Measurements from ENCODE around the gene GPR160.
"Not testable (repeated sequence)": the region's sequence is repeated elsewhere in the genome, so short reads cannot be mapped to it uniquely, and the experiment has no call there.

GPR160 gene, protein sequence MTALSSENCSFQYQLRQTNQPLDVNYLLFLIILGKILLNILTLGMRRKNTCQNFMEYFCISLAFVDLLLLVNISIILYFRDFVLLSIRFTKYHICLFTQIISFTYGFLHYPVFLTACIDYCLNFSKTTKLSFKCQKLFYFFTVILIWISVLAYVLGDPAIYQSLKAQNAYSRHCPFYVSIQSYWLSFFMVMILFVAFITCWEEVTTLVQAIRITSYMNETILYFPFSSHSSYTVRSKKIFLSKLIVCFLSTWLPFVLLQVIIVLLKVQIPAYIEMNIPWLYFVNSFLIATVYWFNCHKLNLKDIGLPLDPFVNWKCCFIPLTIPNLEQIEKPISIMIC
- total RNA-seq, result 3.3 to 5.7 (median 4.4) reads per million in 4 experiments

DNA sequence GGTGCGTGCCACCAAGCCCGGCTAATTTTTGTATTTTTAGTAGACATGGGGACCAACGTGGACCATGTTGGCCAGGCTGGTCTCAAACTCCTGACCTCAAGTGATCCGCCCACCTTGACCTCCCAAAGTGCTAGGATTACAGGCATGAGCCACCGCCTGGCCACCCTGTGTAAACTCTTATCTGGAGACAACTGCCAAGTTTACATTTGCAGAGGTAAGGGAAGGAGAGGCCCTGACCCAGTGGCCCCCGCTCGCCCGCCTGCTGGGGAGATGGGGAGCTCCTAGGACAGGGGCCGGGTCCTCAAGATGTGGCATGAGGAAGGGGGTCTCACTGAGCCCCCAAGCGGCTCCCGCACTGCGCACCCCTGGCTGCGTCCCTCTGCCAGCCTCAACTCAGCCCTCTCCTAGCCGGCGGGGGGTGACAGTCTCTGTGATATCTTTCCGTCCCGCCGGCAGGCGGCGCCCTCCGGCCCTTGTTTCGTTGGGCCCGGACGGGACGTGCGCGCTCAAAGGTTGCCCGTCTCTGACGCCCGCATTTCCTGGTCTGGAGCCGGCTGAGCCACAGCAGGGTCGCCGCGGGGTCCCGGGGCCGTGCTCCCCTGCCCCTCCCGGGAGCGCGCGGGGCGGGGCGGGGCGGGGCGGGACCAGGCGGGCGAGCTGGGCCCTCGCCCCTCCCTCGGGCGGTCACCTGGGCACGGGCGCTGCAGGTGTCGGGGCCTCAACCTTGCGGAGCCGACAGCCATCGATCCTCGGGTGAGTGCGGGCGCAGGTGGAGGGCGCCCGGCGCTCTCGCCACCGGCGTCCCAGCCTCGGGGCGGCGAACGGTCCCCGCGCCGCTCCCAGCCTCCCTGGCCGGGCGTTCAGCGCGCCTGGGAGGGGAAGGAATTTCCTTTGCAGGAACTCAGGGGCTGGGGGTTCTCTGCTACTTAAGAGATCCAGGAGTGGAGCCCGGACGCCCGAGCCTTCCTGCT is at the start of gene GPR160:
TSS of gene GPR160 (plus strand) at position 533 of the 971 bp plus-strand sequence. CDS start 45,978 bp downstream, outside the sequence.
- peak; percentile 62 for DNase-seq

DNA sequence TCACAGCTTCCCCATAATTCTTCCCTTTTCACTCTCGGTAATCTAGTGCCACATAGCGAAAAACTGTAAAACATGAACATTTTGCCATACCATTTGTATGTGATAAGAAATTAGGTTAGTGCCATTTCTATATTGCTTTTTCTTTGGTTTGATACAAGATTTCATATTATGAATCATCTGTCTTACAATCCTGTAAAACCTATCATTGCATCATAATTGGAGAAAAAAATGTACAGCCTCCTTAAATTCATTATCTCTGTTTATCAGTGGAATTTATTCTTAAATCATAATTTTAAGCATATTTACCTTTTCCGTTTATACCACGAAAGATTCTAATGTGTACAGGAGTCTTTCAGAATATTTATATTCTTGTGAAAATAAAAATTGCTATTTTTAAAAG is 47.4 kb upstream of the GPR160 start:
- no peak for DNase-seq

DNA sequence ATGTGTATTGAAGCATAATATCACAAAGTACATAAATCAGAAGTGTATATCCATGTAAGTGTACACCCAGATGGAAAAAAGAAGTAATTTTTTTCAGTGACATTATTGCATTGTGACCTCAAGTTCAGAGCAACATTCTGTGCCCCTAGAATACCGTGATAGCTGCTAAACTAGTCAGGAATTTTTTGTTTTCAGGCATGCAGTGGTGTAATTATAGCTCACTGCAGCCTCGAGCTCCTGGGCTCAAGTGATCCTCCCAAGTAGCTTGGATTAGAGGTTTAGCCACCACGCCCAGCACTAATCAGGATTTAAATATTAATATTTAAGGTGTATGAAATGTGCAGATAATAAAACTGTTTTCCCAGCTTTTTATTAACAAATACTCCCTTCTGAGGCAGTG is 45.6 kb upstream of the GPR160 start:
- DNase-seq, result no peak

DNA sequence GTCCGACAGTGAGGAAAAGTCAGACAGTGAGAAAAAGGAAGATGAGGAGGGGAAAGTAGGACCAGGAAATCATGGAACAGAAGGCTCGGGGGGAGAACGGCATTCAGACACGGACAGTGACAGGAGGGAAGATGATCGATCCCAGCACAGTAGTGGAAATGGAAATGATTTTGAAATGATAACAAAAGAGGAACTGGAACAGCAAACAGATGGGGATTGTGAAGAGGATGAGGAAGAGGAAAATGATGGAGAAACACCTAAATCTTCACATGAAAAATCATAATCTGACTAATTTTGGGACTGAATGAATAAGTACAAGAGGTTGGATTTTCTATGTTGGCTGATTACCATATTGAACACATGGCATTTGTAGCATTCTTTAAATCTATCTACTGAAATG is 45.0 kb upstream of the GPR160 start:
- DNase-seq, result no peak

DNA sequence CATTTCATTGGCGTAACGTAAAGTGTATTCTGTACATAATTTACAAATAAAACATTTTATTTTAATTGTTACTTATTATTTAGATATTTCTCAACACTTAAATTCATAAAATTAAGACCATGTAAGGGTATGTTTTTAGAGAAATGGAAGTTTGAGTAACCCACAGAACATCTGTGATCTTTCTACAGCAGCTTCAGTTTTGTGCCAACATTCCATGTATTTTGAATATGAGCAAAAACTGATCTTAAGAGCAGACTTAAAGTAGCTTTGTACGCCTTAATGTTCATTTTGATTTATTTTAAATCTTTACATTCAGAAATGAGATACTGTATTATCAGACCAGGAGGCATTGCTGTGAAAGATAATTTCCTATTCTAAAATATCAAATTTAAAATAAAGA is 44.0 kb upstream of the GPR160 start:
- DNase-seq, result no peak

DNA sequence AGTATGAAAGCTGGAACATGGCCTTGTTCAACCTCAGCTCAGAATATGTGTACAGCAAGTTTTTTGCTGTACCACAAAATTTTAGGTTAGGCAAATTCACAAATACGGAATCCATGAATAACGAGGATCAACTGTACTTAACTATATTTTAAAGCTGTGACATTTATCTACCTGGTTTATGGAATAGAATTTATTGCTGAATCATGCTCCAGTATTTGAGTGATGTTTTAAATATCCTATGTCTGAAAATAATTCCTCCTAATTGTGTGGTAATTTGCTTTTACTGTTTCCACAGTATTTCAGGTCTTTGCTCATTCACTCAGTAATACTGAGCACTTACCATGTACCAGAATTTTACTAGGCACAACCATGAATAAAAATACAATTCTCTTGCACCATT is 41.7 kb upstream of the GPR160 start:
- no peak for DNase-seq

DNA sequence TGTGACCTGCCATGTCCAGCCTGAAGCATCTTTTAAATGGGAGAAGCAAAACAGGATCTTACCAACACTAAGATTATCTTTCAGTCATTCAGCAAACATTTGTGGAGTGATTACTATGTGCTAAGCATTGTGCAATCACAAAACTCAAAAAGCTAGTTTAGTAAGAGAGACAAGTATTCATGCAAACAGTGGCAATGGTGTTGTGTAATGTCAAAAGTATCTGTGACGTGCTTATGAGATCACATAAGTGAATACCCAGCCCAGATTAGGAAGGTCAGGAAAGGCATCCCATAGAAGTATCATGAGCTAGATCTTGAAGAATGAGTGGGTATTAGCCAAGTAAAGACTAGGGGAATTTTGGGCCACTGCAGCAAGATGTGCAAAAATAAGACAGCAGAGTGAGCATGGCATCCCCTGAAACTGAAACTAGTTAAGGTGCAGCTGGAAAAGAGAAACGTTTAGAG is 39.1 kb upstream of the GPR160 start:
- DNase-seq, result no peak

DNA sequence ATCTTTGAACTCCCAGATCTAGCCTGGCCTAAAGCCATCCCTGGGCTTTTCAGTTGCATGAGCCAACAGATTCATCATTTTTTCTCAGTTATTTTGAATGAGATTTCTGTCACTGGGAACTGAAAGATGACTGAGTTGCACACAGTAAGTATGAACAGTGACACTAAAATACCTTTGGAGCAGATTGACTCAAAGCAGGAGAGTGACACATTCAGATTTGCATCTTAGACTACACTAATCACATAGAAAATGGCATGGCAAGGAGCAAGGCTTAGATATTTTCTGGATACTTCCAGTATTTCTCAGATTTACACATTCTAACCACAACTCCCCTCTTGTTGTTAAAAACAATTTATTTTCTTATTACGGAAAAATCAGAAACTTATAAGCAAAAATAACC is 38.4 kb upstream of the GPR160 start:
- no peak for DNase-seq

DNA sequence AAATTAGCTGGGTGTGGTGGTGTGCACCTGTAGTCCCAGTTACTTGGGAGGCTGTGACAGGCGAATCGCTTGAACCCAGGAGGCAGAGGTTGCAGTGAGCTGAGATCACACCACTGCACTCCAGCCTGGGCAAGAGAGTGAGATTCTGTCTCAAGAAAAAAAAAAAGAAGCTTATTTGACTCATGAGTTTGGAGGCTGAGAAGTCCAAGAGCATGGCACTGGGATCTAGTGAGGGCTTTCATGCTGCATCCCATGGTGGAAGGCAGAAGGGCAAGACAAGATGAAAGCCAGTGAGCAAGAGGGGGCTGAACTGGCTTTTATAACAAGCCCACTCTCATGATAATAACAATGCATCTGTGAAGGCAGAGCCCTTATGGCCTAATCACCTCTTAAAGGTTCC is 37.7 kb upstream of the GPR160 start:
- no peak for DNase-seq

DNA sequence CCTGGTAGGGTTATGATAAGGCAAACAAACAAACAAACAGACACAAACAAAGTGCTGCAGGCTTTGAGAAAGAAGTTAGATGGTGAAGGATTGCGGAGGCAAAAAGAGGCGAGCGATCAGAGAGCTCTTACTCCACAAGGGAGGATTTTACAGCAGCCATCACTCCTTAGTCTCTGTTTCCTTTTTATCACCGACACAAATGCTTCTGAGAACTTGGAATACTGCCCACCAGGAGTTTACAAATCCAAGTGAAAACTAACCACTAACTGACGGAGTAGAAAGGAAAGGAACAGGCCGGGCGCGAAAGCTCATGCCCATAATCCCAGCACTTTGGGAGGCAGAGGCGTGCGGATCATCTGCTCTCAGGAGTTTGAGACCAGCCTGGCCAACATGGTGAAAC is 35.6 kb upstream of the GPR160 start:
- DNase-seq, result no peak

DNA sequence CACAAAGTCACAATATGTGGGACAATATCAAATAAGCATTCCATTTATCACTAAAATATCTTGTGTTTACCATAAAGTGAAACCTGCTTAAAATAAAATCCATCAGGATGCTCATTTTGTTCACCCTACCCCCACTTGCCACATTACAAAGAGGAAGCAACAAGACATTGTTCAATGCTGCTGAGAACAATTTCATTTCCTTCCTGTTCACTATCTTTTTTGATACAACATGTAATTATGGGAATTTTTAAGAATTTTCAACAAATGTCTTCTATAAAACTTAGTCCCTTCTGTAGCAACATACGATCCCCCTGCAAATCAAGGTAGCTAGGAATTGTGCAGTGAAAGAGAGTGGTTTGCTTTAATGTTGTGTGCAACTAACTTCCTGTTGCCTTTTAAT is 34.9 kb upstream of the GPR160 start:
- no peak for DNase-seq

DNA sequence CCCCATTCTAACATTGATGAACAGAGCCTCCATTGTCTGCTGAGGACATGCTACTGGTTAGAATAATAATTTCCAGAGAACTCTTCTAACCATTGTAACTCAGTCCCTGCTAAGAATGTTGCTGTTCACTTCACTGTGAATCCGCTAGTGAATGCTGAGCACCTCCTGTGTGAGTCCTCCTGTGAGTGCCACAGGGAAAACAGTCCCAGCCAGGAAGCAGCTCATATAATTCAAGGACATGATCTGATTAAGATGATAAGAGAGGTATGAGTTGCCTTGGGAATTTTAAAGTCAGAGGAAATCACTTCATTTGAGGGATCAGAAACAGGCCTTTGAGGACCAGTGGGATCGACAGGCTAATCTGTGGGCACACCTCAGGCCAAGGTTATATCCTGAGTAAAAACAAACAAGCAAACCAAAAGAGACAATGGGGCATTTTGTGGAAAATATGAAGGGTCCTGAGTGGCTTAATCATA is 33.9 kb upstream of the GPR160 start:
- DNase-seq, result no peak

DNA sequence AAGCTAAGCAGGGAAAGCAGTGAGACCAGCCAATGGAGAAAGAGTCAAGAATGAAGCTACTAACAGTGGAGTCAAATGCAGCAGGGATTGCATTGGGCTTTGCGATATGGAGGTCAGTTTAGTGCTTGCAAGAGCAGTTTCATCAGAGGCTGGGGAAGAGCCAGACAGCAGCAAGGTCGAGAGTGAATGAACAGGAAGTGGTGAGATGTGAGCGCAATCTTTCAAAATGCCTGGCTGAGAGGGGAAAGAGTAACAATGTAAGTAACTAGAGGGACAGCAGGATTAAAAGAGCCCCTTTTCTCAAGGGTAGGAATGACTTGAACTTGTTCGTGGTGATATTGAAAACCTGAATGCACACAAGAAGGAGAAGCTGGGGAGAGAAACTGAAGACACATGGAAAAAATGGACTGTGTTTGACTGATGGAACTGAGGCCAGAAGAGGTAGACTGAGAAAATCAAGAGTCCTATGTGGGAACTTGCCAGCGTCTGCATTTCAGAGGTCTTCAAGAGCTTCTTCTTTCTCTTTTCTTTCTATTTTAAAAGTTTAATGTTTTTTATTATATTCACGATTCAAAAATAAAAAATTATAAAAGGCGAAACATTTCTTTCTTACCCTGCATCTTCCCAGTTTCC is 30.6 kb upstream of the GPR160 start:
- DNase-seq, result no peak

DNA sequence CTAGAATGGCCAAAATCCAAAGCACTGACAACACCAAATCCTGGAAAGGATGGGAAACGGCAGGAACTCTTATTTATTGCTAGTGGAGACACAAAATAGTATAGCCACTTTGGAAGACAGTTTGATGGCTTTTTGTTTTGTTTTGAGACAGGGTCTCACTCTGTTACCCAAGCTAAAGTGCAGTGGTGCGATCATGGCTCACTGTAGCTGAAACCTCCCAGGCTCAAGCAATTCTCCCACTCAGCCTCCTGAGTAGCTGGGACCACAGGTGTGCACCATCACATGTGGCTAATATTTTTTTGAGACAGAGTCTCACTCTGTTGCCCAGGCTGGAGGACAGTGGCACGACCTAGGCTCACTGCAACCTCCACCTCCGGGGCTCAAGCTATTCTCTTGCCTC is 27.3 kb upstream of the GPR160 start:
- DNase-seq, result no peak

DNA sequence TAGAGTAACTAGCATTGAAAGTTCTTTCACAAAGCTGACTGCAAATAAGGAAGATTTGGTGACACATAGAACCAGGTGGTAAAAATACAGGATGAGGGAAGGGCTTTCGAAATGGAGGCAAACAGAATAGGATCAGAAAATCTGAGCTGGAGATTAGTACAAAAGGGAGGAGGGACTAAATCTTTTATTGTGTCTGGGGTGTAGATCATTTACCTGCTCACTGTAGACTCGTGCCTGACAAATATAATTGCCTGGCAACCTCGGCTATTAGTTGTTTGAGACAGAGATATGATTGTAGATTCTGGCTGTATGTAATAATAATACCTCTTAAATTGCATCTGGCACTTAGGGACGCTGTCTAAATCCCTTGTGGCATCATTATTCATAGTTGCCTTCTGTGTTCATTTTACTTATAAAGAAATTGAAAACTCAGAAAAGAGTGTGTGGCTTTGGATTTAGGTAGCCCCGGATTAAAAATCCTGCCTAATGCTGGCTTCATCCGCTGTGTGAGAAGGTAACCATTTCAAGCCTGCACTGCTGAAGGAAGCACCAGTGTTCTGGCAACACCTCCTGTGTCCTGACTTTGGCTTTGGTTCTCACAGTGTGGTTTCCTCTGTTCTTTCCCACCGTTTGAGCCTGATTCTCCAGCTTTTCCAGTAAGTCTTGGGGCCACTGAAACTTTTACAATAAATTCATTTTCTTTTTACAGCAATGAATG is 25.0 kb upstream of the GPR160 start:
- DNase-seq, result no peak

DNA sequence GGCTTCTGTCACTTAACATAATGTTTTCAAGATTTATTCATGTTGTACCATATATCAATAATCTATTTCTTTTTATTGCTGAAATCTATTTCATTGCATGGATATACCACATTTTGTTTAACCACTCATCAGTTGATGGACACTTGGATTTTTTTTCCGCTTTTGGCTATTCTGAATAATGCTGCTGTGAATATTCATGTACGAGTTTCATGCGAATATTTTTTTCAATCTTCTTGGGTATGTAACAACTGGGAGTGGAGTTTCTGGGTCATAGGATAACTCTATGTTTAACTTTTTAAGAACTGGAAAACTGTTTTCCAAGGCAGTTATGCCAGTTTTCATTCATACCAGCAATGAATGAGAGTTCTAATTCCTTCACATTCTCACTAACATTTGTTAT is 21.7 kb upstream of the GPR160 start:
- DNase-seq, result no peak

DNA sequence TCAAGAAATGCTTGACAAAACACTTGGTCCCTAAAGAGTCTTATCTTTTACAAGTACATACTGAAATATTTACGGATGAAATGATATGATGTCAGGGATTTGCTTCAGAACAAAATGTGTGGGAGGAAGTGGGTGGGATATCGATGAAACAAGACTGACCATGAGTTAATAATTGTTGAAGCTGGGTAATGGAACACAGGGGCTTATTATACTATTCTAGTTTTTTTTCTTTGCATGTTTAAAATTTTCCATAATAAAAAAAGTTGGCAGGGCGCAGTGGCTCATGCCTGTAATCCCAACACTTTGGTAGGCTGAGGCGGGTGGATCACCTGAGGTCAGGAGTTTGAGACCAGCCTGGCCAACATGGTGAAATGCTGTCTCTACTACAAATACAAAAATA is 18.5 kb upstream of the GPR160 start:
- not testable (repeated sequence) for DNase-seq

DNA sequence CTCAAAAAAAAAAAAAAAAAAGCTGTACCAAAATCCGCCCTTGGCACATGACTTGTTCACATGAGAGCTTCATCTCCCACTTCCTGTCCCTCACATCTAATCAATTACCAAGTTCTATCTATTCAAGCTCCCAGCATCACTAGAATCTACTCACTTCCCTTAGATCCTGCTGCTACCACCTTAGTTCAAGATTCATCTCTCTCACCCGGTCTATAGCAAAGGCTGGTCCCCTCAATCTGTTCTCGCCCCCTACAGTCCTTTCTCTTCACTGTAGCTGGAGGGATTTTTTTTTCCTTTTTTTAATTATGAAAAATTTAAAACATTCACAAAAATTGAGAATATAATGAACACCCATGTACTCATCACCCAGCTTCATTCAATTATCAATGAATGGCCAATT is 16.7 kb upstream of the GPR160 start:
- DNase-seq, result no peak

DNA sequence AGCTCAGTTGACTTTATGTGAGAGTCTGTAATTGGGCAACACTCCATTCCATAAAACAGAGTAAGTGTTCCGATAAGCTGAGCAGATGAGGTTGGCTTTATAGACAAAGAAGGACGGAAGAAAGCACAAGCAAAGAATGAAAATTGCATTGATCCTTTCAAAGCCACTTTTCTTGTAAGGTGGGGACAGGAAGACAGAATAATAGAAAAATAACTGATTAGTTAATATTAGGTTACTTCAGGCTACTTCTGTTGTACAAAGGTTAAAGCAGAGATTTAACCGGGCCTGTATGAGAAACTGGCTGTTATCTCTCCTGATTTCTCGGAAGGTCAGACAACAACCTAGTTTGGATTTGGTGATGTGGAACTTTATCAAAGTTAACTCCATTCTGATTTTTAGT is 15.5 kb upstream of the GPR160 start:
- DNase-seq, result no peak

DNA sequence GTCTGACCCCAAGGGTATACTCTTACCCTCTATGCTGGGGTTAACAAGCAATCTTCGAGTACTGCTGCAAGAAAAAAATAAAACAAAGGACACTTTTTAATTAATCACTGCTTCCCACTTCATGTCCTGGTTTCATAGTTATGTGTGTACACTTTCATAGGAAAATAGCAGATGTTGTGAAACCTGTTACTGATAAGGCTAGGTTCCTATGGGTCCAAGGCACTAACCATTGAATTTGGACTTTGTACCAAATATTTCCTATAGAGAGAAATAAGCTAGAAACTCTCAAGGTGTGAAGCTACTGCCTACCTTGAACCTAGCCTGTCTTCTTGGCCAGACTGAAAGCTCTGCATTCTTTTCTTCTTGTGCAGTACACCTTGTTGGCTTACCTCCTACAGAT is 14.6 kb upstream of the GPR160 start:
- DNase-seq, result no peak

DNA sequence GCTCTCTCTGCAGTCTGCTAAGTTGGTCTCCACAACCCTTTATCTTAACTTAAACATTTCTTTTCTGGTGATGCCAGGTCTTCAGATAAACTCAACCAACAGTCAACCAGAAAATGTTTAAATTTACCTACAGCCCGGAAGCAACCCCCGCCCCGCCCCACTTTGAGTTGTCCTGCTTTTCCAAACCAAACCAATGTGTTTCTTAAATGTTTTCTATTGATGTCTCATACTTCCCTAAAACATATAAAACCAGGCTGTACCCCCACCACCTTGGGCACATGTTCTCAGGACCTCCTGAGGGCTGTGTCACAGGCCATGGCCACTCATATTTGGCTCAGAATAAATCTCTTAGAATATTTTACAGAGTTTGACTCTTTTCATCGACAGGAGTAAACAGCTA is 13.2 kb upstream of the GPR160 start:
- no peak for DNase-seq
